Measurements from ENCODE around the gene ZNF516.
A peak's percentile ranks its signal among the peaks of the same experiment; 100 is the strongest.

The ZNF516 gene

GRCh38 chr18:76374330-76375281 is 120.4 kb downstream of the ZNF516 start:
- Mint-ChIP-seq H3K4me3 (no peak overlapping the region), H3K27me3 (peaks cover 3% of the 10 kb centered on the region), H3K9me3 (peaks cover 6% of the 10 kb centered on the region), H3K36me3 (ENCODE audit: low read depth) (peaks cover 22% of the 10 kb centered on the region), H3K27ac (peak overlapping the region; percentile 83), H3K4me1 (ENCODE audit: low read depth) (peaks cover 53% of the 10 kb centered on the region)
- DNase-seq: peak; percentile 54

DNA sequence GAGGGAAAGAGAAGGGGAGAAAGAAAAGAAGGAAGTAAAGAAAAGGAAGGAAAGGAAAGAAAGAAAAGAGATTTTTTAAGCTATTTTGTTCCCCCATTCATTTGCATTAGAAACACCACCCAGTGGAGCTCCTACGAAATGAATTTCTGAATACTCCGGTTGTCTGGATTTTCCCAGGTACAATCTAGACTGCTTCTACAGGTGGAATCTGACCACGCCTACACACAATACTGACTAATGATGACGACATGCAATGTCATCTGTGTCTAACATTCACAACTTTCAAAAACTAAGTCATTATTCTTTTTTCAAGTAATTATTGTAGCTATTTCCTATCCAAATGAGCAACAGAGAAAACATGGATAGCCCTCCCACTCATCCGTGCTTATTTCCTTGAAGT is 121.7 kb downstream of the ZNF516 start:
- Mint-ChIP-seq H3K4me3 (no peak overlapping the region), H3K36me3 (ENCODE audit: low read depth) (peaks cover 22% of the 10 kb centered on the region), H3K9me3 (peaks cover 6% of the 10 kb centered on the region), H3K27ac (no peak overlapping the region), H3K27me3 (peaks cover 3% of the 10 kb centered on the region), H3K4me1 (ENCODE audit: low read depth) (peaks cover 53% of the 10 kb centered on the region)
- DNase-seq: no peak

GRCh38 chr18:76371301-76372203 is 123.5 kb downstream of the ZNF516 start:
- DNase-seq: peak; percentile 25
- Mint-ChIP-seq H3K4me1 (ENCODE audit: low read depth) (peaks cover 42% of the 10 kb centered on the region), H3K27me3 (no peaks in the 10 kb centered on the region)

GRCh38 chr18:76370686-76371085 is 124.4 kb downstream of the ZNF516 start:
- H3K27me3 Mint-ChIP-seq: no peaks in the 10 kb centered on the region
- H3K27ac Mint-ChIP-seq: no peak overlapping the region
- peaks cover 36% of the 10 kb centered on the region for H3K4me1 Mint-ChIP-seq (ENCODE audit: low read depth)
- H3K4me3 Mint-ChIP-seq: no peak overlapping the region
- no peak for DNase-seq
- peaks cover 15% of the 10 kb centered on the region for H3K36me3 Mint-ChIP-seq (ENCODE audit: low read depth)
- peaks cover 6% of the 10 kb centered on the region for H3K9me3 Mint-ChIP-seq

More at GRCh38 chr18:76371301-76372203, 123.5 kb downstream of the ZNF516 start:
- Mint-ChIP-seq H3K36me3 (ENCODE audit: low read depth) (peaks cover 15% of the 10 kb centered on the region), H3K4me3 (no peak overlapping the region), H3K27ac (no peak overlapping the region), H3K9me3 (peaks cover 6% of the 10 kb centered on the region)

DNA sequence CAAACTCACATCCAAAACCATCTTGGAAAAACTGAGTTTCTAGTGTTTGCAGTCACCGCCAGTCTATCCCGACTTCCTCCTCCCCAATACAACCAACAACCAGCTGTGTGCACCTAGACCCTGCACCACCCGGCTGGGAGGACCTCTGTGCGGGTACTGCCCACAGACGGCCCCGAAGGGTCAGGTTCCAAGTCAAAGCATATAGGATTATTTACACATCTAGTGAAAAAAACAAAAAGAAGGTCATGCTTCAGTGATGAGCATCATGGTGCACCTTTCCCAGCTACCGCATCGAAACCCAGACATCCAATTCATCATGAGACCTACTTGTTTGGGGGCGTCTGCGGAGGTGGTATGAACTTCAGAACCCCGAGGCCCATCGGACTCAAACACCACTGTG is 124.8 kb downstream of the ZNF516 start:
- H3K36me3 Mint-ChIP-seq (ENCODE audit: low read depth): peaks cover 15% of the 10 kb centered on the region
- H3K4me3 Mint-ChIP-seq: no peak overlapping the region
- H3K4me1 Mint-ChIP-seq (ENCODE audit: low read depth): peaks cover 35% of the 10 kb centered on the region
- DNase-seq: no peak
- H3K27ac Mint-ChIP-seq: no peak overlapping the region
- H3K9me3 Mint-ChIP-seq: peaks cover 3% of the 10 kb centered on the region
- no peaks in the 10 kb centered on the region for H3K27me3 Mint-ChIP-seq

- Mint-ChIP-seq H3K9me3 (no peaks in the 10 kb centered on the region), H3K4me1 (ENCODE audit: low read depth) (peaks cover 34% of the 10 kb centered on the region), H3K27ac (no peak overlapping the region), H3K27me3 (no peaks in the 10 kb centered on the region), H3K36me3 (ENCODE audit: low read depth) (peaks cover 15% of the 10 kb centered on the region), H3K4me3 (no peak overlapping the region)
- no peak for DNase-seq
Measured at GRCh38 chr18:76369791-76370190, 125.3 kb downstream of the ZNF516 start.

GRCh38 chr18:76368976-76369375 is 126.1 kb downstream of the ZNF516 start:
- peaks cover 34% of the 10 kb centered on the region for H3K4me1 Mint-ChIP-seq (ENCODE audit: low read depth)
- H3K4me3 Mint-ChIP-seq: no peak overlapping the region
- no peaks in the 10 kb centered on the region for H3K9me3 Mint-ChIP-seq
- H3K27ac Mint-ChIP-seq: no peak overlapping the region
- peaks cover 19% of the 10 kb centered on the region for H3K36me3 Mint-ChIP-seq (ENCODE audit: low read depth)
- DNase-seq: no peak
- no peaks in the 10 kb centered on the region for H3K27me3 Mint-ChIP-seq

- Mint-ChIP-seq H3K9me3 (no peaks in the 10 kb centered on the region), H3K36me3 (ENCODE audit: low read depth) (peaks cover 19% of the 10 kb centered on the region), H3K4me3 (no peak overlapping the region), H3K27ac (no peak overlapping the region), H3K4me1 (ENCODE audit: low read depth) (peaks cover 32% of the 10 kb centered on the region), H3K27me3 (no peaks in the 10 kb centered on the region)
- no peak for DNase-seq
Measured at GRCh38 chr18:76368271-76368670, 126.8 kb downstream of the ZNF516 start.

DNA sequence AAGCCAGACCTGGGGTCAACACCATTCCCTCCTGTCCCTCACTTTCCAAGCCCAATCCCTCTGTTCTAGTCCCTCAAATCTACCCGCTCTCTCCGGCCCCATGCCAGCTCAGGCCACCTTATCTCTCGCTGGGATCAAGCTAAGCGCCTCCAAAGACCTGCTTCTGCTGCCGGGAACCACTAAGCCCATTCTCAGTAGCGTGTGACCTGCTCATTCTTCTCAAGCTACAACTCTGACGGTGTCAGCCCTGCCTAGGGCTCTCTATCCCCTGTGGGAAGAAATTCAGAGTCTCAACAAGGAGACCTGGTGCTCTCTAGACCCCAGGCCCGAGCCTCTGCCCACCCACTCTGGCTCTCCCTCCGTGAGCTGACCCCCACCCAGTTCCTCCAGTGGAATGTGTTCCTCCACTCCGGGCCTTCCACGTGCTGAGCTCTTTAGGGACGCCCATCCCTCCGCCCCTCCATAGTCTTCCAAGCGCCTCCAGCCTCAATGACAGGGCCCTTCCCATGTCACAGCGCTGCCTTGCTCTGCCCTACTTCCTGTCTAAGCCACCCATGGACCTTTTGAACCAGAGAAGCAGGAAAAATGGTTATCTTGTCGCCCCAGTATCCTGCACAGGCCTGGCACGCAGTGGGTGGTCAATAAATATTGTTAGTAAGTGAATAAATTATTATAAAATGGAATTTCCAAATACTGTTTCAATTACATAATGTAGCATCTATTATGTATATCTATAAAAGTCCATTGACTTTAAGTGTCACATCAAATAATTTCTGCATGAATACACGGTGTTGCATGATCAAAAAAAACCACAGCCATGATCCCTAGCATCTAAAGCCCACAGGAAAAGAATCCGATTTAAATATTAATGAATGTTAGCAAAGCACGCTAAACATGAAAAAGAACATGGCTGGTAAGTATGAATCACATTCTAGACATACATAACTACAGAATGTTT is 127.6 kb downstream of the ZNF516 start:
- H3K27ac Mint-ChIP-seq: no peak overlapping the region
- DNase-seq: no peak
- no peak overlapping the region for H3K4me3 Mint-ChIP-seq
- H3K27me3 Mint-ChIP-seq: no peaks in the 10 kb centered on the region
- H3K9me3 Mint-ChIP-seq: no peaks in the 10 kb centered on the region
- H3K36me3 Mint-ChIP-seq (ENCODE audit: low read depth): peaks cover 23% of the 10 kb centered on the region
- peaks cover 25% of the 10 kb centered on the region for H3K4me1 Mint-ChIP-seq (ENCODE audit: low read depth)

- Mint-ChIP-seq H3K4me3 (no peak overlapping the region), H3K36me3 (ENCODE audit: low read depth) (peaks cover 24% of the 10 kb centered on the region), H3K4me1 (ENCODE audit: low read depth) (peaks cover 24% of the 10 kb centered on the region), H3K27ac (no peak overlapping the region), H3K9me3 (no peaks in the 10 kb centered on the region), H3K27me3 (no peaks in the 10 kb centered on the region)
- no peak for DNase-seq
Measured at GRCh38 chr18:76365561-76365960, 129.5 kb downstream of the ZNF516 start.

DNA sequence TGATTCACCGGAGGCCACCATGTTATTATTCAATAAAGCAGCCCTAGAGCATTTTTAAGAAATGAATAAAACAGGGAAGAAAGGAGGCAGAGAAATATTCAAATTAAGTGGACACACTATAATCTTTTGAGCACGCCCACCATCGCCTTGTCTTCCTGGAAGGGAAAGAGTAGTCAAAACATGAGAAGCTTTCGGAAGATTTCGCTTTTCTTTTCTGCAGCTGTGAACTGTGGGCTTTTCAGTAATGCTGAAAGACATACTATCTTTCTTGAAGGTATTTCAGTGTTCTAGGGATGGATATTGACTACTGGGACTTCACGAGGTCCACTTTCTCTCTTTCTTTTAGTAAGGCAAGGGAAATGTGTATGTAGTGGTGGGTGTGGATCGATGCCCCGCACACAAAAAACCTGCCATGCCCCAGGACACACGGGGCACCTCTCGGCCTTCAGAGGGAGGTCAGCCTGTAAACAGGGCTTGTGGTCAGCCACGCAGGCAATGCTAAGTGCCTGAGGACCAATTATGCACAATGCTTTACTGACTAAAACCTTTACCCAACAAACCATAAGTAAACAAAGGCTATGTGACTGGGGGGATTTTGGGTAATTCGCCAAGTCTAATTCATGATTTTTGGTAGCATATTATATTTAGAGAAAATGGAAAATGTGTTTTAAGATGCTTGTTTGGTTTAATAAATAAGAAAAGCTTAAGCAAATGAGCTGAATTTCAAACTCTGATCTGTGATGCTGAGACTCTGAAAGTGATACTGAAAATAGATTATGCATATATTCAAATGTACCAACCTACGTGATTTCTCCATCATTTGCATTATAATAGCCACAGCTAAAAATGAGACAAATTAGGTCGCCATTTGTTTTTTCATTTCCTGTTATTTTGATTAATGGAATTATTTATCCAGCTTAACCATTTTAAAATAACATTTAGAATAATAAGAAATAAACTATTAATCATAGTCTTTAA is 130.5 kb downstream of the ZNF516 start:
- DNase-seq: no peak
- H3K27ac Mint-ChIP-seq: peak overlapping the region; percentile 68
- H3K4me3 Mint-ChIP-seq: peak overlapping the region; percentile 8

GRCh38 chr18:76363436-76364120 is 131.5 kb downstream of the ZNF516 start:
- Mint-ChIP-seq H3K27ac (no peak overlapping the region), H3K4me3 (no peak overlapping the region), H3K9me3 (no peaks in the 10 kb centered on the region), H3K27me3 (no peaks in the 10 kb centered on the region), H3K36me3 (ENCODE audit: low read depth) (peaks cover 19% of the 10 kb centered on the region), H3K4me1 (ENCODE audit: low read depth) (peaks cover 24% of the 10 kb centered on the region)
- no peak for DNase-seq

More for the DNA sequence above, 130.5 kb downstream of the ZNF516 start:
- Mint-ChIP-seq H3K9me3 (no peaks in the 10 kb centered on the region), H3K27me3 (no peaks in the 10 kb centered on the region), H3K36me3 (ENCODE audit: low read depth) (peaks cover 19% of the 10 kb centered on the region), H3K4me1 (ENCODE audit: low read depth) (peaks cover 24% of the 10 kb centered on the region)

Data from activated T-cell treated with anti-CD3 and anti-CD28 coated beads, Interleukin-2, amount 50 U/mL, for 24 hours (primary cell).